GM18511 (cell line): ENCODE results near the gene ZNF398.

Source experiments
- ATAC-seq: cut with Tn5 transposase; IDR thresholded peaks from one replicate; pipeline ENCODE4 v1.9.1; 2021; ENCODE audit warnings: mild to moderate bottlenecking, moderate library complexity; ENCODE audit not compliant: unreplicated experiment

ZNF398 gene

GRCh38 chr7:149195180-149196150, 48.2 kb downstream of the ZNF398 start, which contains the start of gene ZNF282:
Gene ZNF282, plus strand, starts transcription at chr7:149195546. Its CDS starts 44 bp downstream, at chr7:149195590.
- peak; percentile 92 for ATAC-seq

GRCh38 chr7:149196151-149196704, 49.0 kb downstream of the ZNF398 start:
- peak; percentile 17 for ATAC-seq

- peak; percentile 4 for ATAC-seq
Measured at GRCh38 chr7:149196705-149197171, 49.5 kb downstream of the ZNF398 start.

GRCh38 chr7:149197675-149198074, 50.4 kb downstream of the ZNF398 start:
- ATAC-seq = no peak

GRCh38 chr7:149198161-149198816, 51.0 kb downstream of the ZNF398 start:
- no peak for ATAC-seq

GRCh38 chr7:149199234-149199995, 52.2 kb downstream of the ZNF398 start:
- no peak for ATAC-seq

- no peak for ATAC-seq
Measured at GRCh38 chr7:149202831-149203231, 55.6 kb downstream of the ZNF398 start.

GRCh38 chr7:149205690-149206381, 58.6 kb downstream of the ZNF398 start:
- no peak for ATAC-seq

- ATAC-seq = no peak
Measured at GRCh38 chr7:149207324-149208035, 60.2 kb downstream of the ZNF398 start.

- peak; percentile 56 for ATAC-seq
Measured at GRCh38 chr7:149209518-149210269, 62.4 kb downstream of the ZNF398 start.

GRCh38 chr7:149210551-149210950, 63.3 kb downstream of the ZNF398 start:
- no peak for ATAC-seq

- ATAC-seq = no peak
Measured at GRCh38 chr7:149214020-149214720, 66.9 kb downstream of the ZNF398 start.

- no peak for ATAC-seq
Measured at GRCh38 chr7:149216402-149216801, 69.1 kb downstream of the ZNF398 start.

GRCh38 chr7:149217570-149217969, 70.3 kb downstream of the ZNF398 start:
- ATAC-seq = no peak

- ATAC-seq = no peak
Measured at GRCh38 chr7:149218469-149219420, 71.5 kb downstream of the ZNF398 start.

- ATAC-seq = no peak
Measured at GRCh38 chr7:149220534-149220933, 73.3 kb downstream of the ZNF398 start.

GRCh38 chr7:149223176-149223575, 75.9 kb downstream of the ZNF398 start:
- ATAC-seq = no peak
